Stimulated activated CD8-positive, alpha-beta memory T cell treated with anti-CD3 and anti-CD28 coated beads, Interleukin-12 subunit alpha, Interleukin-12 subunit beta, amount 100 ng/mL, for 4 hours (primary cell): ENCODE measurements around the gene PRLH.
"Not testable (repeated sequence)": the region's sequence is repeated elsewhere in the genome, so short reads cannot be mapped to it uniquely, and the experiment has no call there.

Source experiments
- DNase-seq: peaks from one replicate; pipeline ENCODE4 v3.0.0-alpha.2; 2020; ENCODE audit warnings: low read depth

PRLH gene

DNA sequence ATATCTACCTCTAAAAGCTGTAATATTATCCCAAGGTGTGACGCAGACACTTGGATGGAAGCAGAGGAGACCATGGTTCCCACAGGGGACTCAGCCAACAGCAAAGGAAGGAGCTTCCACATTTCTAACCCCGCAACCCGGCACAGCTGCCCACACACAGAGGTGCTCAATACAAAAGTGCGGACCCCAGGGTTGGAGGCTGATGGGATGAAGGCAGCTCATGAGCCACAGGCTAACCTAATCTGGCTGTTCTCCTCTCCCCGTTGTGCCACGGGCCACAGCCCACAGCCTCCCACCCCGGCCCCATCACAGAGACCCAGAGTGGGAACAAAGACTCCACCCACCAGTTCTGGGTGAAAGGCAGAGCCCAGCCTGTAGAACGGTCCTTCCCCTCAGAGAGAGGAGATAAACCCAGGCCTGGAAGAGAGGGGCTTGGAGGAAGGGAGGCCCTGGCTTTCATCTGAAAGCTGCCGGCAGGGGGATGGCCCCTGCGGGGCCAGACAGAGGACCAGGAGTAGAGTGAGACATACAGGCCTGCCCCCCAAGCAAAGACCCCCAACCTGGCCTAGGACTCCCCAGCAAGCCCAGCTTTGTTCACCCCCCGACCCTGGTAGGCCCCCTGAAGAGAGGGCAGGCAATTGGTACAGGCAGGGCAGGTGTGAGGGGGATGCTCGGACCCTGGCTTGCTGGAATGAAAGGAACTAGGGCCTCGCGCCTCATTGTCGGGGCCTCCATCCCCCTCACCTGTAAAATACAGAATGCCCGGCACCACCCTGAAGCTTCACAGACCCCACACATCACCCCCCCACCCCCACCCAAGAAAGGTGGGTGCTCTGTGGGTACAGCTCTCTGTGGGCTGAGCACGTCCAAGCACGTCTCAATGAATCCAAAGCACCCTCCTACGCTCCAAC lies 17.3 kb downstream of the PRLH start:
- DNase-seq = no peak

- no peak for DNase-seq
Measured at GRCh38 chr2:237585590-237586221, 19.3 kb downstream of the PRLH start.

DNA sequence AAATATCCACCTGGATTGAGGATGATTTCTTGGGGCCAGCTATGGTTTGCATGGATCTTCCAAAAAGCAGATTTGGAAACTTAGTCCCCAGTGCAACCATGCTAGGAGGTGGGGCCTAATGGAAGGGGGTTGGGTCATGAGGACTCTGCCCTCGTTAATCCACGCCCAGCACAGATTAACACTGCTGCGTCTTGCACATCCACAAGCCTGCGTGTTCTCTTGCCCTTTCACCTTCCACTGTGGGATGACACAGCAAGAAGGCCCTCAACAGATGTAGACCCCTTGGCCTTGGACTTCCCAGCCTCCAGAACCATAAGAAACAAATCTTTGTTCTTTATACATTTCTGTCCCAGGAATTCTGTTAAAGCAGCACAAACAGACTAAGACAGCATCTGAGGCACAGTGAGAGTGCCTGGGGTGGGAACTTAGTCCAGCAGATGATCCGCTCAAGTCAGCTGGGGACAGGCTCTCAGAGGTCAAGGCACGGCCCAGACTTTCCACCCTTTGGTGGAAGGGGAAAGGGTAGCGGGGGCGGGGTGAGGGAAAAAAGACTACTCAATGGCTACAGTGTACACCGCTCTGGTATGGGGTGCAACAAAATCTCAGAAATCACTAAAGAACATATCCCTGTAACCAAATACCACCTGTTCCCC lies 21.8 kb downstream of the PRLH start:
- no peak for DNase-seq

DNA sequence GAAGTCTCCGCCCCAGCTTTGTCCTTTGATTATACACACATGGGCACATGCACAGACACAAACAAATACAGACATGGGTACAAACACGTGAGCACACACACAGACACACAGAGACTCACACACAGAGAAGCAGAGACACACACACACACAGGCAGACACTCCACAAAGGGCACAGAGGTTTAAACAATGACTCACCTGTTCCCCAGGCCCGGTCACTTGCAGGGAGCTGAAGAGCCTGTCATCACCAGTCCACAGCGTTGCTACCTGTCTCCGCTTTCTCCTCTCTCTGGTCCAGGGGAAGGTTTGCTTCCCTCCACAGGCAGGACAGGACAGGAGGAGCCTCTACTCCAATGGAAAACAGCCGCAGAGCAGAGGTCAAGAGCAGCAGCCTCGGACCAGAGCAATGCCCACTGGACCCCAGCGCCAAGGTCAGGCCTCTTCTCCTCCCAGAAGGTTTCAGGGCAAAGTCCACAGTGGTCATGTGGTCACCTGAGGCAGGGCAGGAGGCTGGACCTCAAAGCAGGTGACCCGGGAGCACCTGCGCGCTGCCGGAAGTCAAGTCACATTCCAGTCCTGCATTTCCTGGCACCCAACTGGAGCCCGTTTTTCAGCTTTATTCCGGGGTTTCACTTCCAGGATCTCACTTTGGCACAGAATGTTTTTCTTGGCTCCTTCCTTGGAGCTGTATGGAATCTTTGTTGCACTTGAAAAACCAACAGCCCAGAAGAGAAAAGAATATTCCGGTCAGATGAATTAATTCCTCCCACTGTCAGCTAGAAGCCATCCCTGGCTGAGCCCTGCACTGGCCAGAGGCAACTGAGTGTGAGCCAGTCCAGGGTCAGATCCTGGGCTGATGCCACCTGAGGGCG lies 24.1 kb downstream of the PRLH start, which contains the start of gene RAB17:
Gene RAB17 (minus strand): TSS at position 463 of the 869 bp plus-strand sequence. CDS start 4,580 bp downstream, outside the sequence.
- DNase-seq = no peak

- DNase-seq = no peak
Measured at GRCh38 chr2:237591141-237591881, 24.9 kb downstream of the PRLH start.

- DNase-seq = no peak
Measured at GRCh38 chr2:237592425-237592980, 26.1 kb downstream of the PRLH start.

DNA sequence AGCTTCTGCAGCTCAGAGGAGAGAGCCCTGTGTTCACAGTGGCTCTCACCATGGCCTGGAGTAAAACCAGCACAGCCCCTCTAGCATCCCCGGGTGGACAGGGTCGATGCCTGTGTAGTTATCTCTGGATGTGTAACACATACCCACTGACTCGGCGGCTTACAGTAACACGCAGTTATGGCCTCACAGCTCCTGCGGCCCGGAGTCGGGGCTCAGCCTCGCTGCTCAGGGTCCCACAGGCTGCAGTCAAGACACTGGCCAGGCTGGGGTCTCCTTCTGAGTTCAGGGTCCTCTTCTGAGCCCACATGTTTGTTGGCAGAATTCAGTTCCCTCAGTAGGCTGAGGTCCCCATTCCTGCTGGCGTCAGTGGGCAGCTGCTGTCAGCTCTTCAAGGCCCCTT lies 26.7 kb downstream of the PRLH start:
- no peak for DNase-seq

GRCh38 chr2:237593596-237594320 lies 27.4 kb downstream of the PRLH start:
- no peak for DNase-seq

GRCh38 chr2:237594514-237594871 lies 28.1 kb downstream of the PRLH start:
- no peak for DNase-seq

- not testable (repeated sequence) for DNase-seq
Measured at GRCh38 chr2:237595829-237596519, 29.6 kb downstream of the PRLH start.

- no peak for DNase-seq
Measured at GRCh38 chr2:237596520-237597195, 30.3 kb downstream of the PRLH start.

GRCh38 chr2:237597196-237598145 lies 31.1 kb downstream of the PRLH start:
- no peak for DNase-seq

DNA sequence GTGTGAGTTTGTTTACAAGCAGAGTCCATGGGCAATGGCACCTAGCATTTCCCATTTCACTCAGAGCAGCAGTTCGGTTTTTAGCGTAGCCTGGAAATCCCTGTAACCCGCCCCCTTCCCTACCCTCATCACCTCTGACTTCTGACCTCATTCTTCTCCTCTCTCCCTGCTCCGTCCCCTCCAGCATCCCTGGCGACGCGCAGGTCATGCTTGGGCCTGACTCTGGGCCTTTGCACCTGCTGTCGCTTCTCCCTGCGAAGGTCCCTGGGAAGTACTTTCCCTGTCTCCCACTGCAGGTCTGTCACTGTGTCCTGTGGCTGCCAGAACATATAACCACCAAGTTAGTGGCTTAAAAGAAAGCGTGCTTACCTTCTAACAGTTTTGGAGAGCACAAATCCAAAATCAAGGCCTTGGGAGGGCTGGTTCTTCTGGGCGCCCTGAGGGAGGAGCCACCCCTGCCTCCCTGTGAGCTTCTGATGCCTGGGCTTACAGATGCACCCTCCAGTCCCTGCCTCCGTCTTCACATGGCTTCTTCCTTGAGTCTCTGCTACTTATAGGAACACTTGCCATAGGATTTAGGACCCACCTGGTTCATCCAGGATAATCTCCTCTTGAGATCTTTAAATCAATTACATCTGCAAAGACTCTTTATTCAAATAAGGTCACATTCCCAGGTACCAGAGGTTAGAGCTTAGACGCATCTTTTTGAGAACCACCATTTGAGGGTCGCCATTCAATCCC lies 32.3 kb downstream of the PRLH start:
- no peak for DNase-seq

- DNase-seq = no peak
Measured at GRCh38 chr2:237599465-237600110, 33.2 kb downstream of the PRLH start.

- no peak for DNase-seq
Measured at GRCh38 chr2:237600205-237600846, 34.0 kb downstream of the PRLH start.
